HEK293T (cell line): ENCODE data around the gene SSH3.

Source experiments
- ARNT ChIP-seq: fragments of 450-650 bp; IDR thresholded peaks from 2 replicates; pipeline ENCODE4 v1.6.1; 2017; ENCODE audit warnings: mild to moderate bottlenecking
- CTBP1 ChIP-seq: fragments of 450-650 bp; IDR thresholded peaks from 2 replicates; pipeline ENCODE4 v1.6.1; 2016; ENCODE audit warnings: borderline replicate concordance
- ELF4 ChIP-seq: fragments of 450-650 bp; IDR thresholded peaks from 2 replicates; pipeline ENCODE4 v1.6.1; 2017; ENCODE audit warnings: antibody characterized with exemption
- FOXA1 ChIP-seq: fragments of 450-650 bp; IDR thresholded peaks from 2 replicates; pipeline ENCODE4 v1.6.1; 2016; ENCODE audit warnings: mild to moderate bottlenecking
- FOXK2 ChIP-seq: fragments of 450-650 bp; IDR thresholded peaks from 2 replicates; pipeline ENCODE4 v1.6.1; 2016; ENCODE audit warnings: mild to moderate bottlenecking
- FOXM1 ChIP-seq: fragments of 450-650 bp; IDR thresholded peaks from 2 replicates; pipeline ENCODE4 v1.6.1; 2017; ENCODE audit warnings: mild to moderate bottlenecking, borderline replicate concordance
- HDGF ChIP-seq: fragments of 450-650 bp; IDR thresholded peaks from 2 replicates; pipeline ENCODE4 v1.6.1; 2017; ENCODE audit warnings: antibody characterized with exemption, borderline replicate concordance
- SP1 ChIP-seq: fragments of 450-650 bp; IDR thresholded peaks from 2 replicates; pipeline ENCODE4 v1.6.1; 2017
- SUZ12 ChIP-seq: fragments of 450-650 bp; IDR thresholded peaks from 2 replicates; pipeline ENCODE4 v1.6.1; 2016; ENCODE audit warnings: mild to moderate bottlenecking
- TARDBP ChIP-seq: fragments of 450-650 bp; IDR thresholded peaks from 2 replicates; pipeline ENCODE4 v1.6.1; 2016
- ZNF384 ChIP-seq: fragments of 450-650 bp; IDR thresholded peaks from 2 replicates; pipeline ENCODE4 v1.6.1; 2016

GRCh38 chr11:67299471-67300191 is 3.7 kb upstream of the SSH3 start:
- TF ChIP-seq ZNF384 = no peak
- no peak for TF ChIP-seq SP1
- no peak for TF ChIP-seq FOXK2
- no peak for TF ChIP-seq ELF4
- TF ChIP-seq ARNT = no peak
- no peak for TF ChIP-seq FOXA1
- TF ChIP-seq CTBP1 = no peak
- no peak for TF ChIP-seq TARDBP
- no peak for TF ChIP-seq FOXM1
- TF ChIP-seq SUZ12 = no peak
- no peak for TF ChIP-seq HDGF
